HEK293 (cell line): ENCODE measurements around the gene EIF4E1B.

ENCODE experiments used
- CTCF ChIP-seq: fragments of 450-650 bp; formaldehyde crosslinking; IDR thresholded peaks from 2 replicates; pipeline ENCODE4 v1.5.1; 2016; ENCODE audit warnings: missing biosample characterization, missing genetic modification characterization
- HOXA7 ChIP-seq: sonication (generic); formaldehyde crosslinking; IDR thresholded peaks from 2 replicates; pipeline ENCODE4 v1.8.1; 2022; ENCODE audit warnings: missing genetic modification reagents, borderline replicate concordance
- KLF10 ChIP-seq: fragments of 450-650 bp; IDR thresholded peaks from 2 replicates; pipeline ENCODE4 v1.5.1; 2018; ENCODE audit warnings: missing biosample characterization, mild to moderate bottlenecking, missing genetic modification characterization
- KLF17 ChIP-seq: fragments of 450-650 bp; formaldehyde crosslinking; IDR thresholded peaks from 2 replicates; pipeline ENCODE4 v1.5.1; 2016; ENCODE audit warnings: missing biosample characterization, missing genetic modification characterization
- MEIS1 ChIP-seq: sonication (generic); formaldehyde crosslinking; IDR thresholded peaks from 2 replicates; pipeline ENCODE4 v1.8.1; 2022; ENCODE audit warnings: missing genetic modification reagents, mild to moderate bottlenecking, borderline replicate concordance
- PRDM1 ChIP-seq: fragments of 450-650 bp; formaldehyde crosslinking; IDR thresholded peaks from 2 replicates; pipeline ENCODE4; 2016; ENCODE audit warnings: missing biosample characterization, missing genetic modification characterization
- SALL2 ChIP-seq: fragments of 450-650 bp; formaldehyde crosslinking; IDR thresholded peaks from 2 replicates; pipeline ENCODE4 v1.5.0; 2017; ENCODE audit warnings: missing biosample characterization, mild to moderate bottlenecking, missing genetic modification characterization, borderline replicate concordance
- ZEB2 ChIP-seq: fragments of 450-650 bp; formaldehyde crosslinking; IDR thresholded peaks from 2 replicates; pipeline ENCODE4 v1.5.1; 2016; ENCODE audit warnings: missing biosample characterization, missing genetic modification characterization
- ZNF114 ChIP-seq: fragments of 450-650 bp; formaldehyde crosslinking; IDR thresholded peaks from 2 replicates; pipeline ENCODE4 v1.5.0; 2017; ENCODE audit warnings: missing biosample characterization, missing genetic modification characterization
- ZNF23 ChIP-seq: fragments of 450-650 bp; formaldehyde crosslinking; IDR thresholded peaks from 2 replicates; pipeline ENCODE4 v1.5.1; 2016; ENCODE audit warnings: missing biosample characterization, missing genetic modification characterization, borderline replicate concordance
- ZNF280C ChIP-seq: fragments of 450-650 bp; formaldehyde crosslinking; IDR thresholded peaks from 2 replicates; pipeline ENCODE4 v1.5.1; 2016; ENCODE audit warnings: missing biosample characterization, missing genetic modification characterization
- ZNF311 ChIP-seq: fragments of 450-650 bp; formaldehyde crosslinking; IDR thresholded peaks from 2 replicates; pipeline ENCODE4 v1.5.1; 2017; ENCODE audit warnings: missing biosample characterization, missing genetic modification characterization, borderline replicate concordance
- ZNF416 ChIP-seq: fragments of 450-650 bp; formaldehyde crosslinking; IDR thresholded peaks from 2 replicates; pipeline ENCODE4 v1.5.1; 2016; ENCODE audit warnings: missing biosample characterization, missing genetic modification characterization
- ZNF449 ChIP-seq: fragments of 450-650 bp; formaldehyde crosslinking; IDR thresholded peaks from 2 replicates; pipeline ENCODE4 v1.5.1; 2017; ENCODE audit warnings: missing biosample characterization, mild to moderate bottlenecking, missing genetic modification characterization, moderate library complexity
- ZNF518A ChIP-seq: fragments of 450-650 bp; formaldehyde crosslinking; conservative IDR thresholded peaks from 2 replicates; pipeline ENCODE4 v1.5.1; 2016; ENCODE audit warnings: low read depth, missing biosample characterization, missing genetic modification characterization
- ZNF558 ChIP-seq: fragments of 450-650 bp; formaldehyde crosslinking; IDR thresholded peaks from 2 replicates; pipeline ENCODE4 v1.5.1; 2016; ENCODE audit warnings: missing biosample characterization, missing genetic modification characterization
- ZNF571 ChIP-seq: fragments of 450-650 bp; formaldehyde crosslinking; IDR thresholded peaks from 2 replicates; pipeline ENCODE4 v1.5.0; 2017; ENCODE audit warnings: missing biosample characterization, missing genetic modification characterization
- ZNF580 ChIP-seq: fragments of 450-650 bp; formaldehyde crosslinking; IDR thresholded peaks from 2 replicates; pipeline ENCODE4 v1.5.1; 2016; ENCODE audit warnings: missing biosample characterization, missing genetic modification characterization
- ZNF837 ChIP-seq: fragments of 450-650 bp; formaldehyde crosslinking; IDR thresholded peaks from 2 replicates; pipeline ENCODE4 v1.5.1; 2016; ENCODE audit warnings: missing biosample characterization, missing genetic modification characterization
- ZSCAN18 ChIP-seq: fragments of 450-650 bp; formaldehyde crosslinking; IDR thresholded peaks from 2 replicates; pipeline ENCODE4 v1.5.1; 2016; ENCODE audit warnings: missing biosample characterization, missing genetic modification characterization
- ZSCAN23 ChIP-seq: fragments of 450-650 bp; formaldehyde crosslinking; IDR thresholded peaks from 2 replicates; pipeline ENCODE4 v1.5.1; 2016; ENCODE audit warnings: missing biosample characterization, missing genetic modification characterization
- ZSCAN5A ChIP-seq: fragments of 450-650 bp; formaldehyde crosslinking; IDR thresholded peaks from 2 replicates; pipeline ENCODE4 v1.5.1; 2016; ENCODE audit warnings: missing biosample characterization, missing genetic modification characterization
- ZXDB ChIP-seq: fragments of 450-650 bp; formaldehyde crosslinking; IDR thresholded peaks from 2 replicates; pipeline ENCODE4 v1.5.1; 2016; ENCODE audit warnings: missing biosample characterization, missing genetic modification characterization

EIF4E1B gene

GRCh38 chr5:176692839-176693476 is 62.5 kb downstream of the EIF4E1B start (continued):
- TF ChIP-seq ZNF23 (tag by site-specific recombination) (no peak), ZNF311 (tag by site-specific recombination) (no peak), SALL2 (no peak), ZNF114 (tag by site-specific recombination) (no peak), ZNF518A (tag by site-specific recombination) (no peak), ZNF558 (tag by site-specific recombination) (no peak), ZNF449 (tag by site-specific recombination) (no peak), ZNF580 (tag by site-specific recombination) (peak; percentile 75), ZSCAN18 (tag by site-specific recombination) (no peak), ZEB2 (tag by site-specific recombination) (peak; percentile 70), ZNF571 (no peak), ZSCAN5A (no peak), ZSCAN23 (tag by site-specific recombination) (no peak), ZXDB (tag by site-specific recombination) (peak; percentile 52; the same call in 1 of the 2 replicates), HOXA7 (CRISPR knock-in tag) (no peak), CTCF (tag by site-specific recombination) (no peak), MEIS1 (CRISPR knock-in tag) (no peak), PRDM1 (tag by site-specific recombination) (no peak), KLF10 (tag by site-specific recombination) (no peak), ZNF837 (tag by site-specific recombination) (no peak), KLF17 (tag by site-specific recombination) (peak; percentile 82; the same call in 1 of the 2 replicates), ZNF416 (no peak), ZNF280C (tag by site-specific recombination) (no peak)
